H1 (cell line): Measurements from ENCODE around the gene PLA2G4A. TPM values are rescaled to one million over a fixed set of nuclear protein-coding genes. Genes with fewer than 3 reads are reported as not detected.

ENCODE experiments used
- MAFK ChIP-seq: IDR thresholded peaks from 2 replicates; pipeline ENCODE4 v1.6.1; 2012; ENCODE audit warnings: low read depth, mild to moderate bottlenecking, improper control_type of control experiment, low read length
- RAD21 ChIP-seq, 2 experiments: IDR thresholded peaks in 1 of 2; conservative IDR thresholded peaks in 1 of 2; 2 replicates each; pipeline ENCODE4 v1.6.1; 2011; ENCODE audit warnings: low read depth in 2 of 2, low read length in 2 of 2, improper control_type of control experiment in 1 of 2, inconsistent platforms in 1 of 2, mild to moderate bottlenecking in 1 of 2, moderate library complexity in 1 of 2
- YY1 ChIP-seq: IDR thresholded peaks from 2 replicates; pipeline ENCODE4 v1.6.1; 2011; ENCODE audit warnings: low read depth, mild to moderate bottlenecking, low read length
- polyA plus RNA-seq, 7 experiments: library from polyadenylated mRNA; depleted of rRNA in 3 of 7; stranded (reverse) in 5 of 7; unstranded in 2 of 7; fragments of >200 nt in 5 of 7; fragments of 200-250 nt in 2 of 7; gene quantifications; 1 replicate in 5 of 7; 2 replicates in 1 of 7; 4 replicates in 1 of 7; pipeline versions ENCODE4 v1.2.1 to v1.2.3, GENCODE V29; 2011 to 2013; ENCODE audit warnings: missing spikeins in 2 of 7, mixed read lengths in 2 of 7
- total RNA-seq: library from RNA; stranded (reverse); fragmentation: NEBNext Ultra II Directional; extraction: Animal tissue kit (Norgen Biotek cat#: 25700); gene quantifications from 2 replicates; pipeline ENCODE4 v1.2.1, GENCODE V29; 2021
- TF ChIP-seq, protein P1 (sequence below): IDR thresholded peaks from 2 replicates; pipeline ENCODE4 v1.6.1; 2012; ENCODE audit warnings: inconsistent platforms

Gene PLA2G4A
- total and polyA plus RNA-seq, 2 of the 8 experiments (the other 6 are each of a cell fraction or from before 2014, with no cell fraction given): 0.63 to 1.4 TPM

DNA sequence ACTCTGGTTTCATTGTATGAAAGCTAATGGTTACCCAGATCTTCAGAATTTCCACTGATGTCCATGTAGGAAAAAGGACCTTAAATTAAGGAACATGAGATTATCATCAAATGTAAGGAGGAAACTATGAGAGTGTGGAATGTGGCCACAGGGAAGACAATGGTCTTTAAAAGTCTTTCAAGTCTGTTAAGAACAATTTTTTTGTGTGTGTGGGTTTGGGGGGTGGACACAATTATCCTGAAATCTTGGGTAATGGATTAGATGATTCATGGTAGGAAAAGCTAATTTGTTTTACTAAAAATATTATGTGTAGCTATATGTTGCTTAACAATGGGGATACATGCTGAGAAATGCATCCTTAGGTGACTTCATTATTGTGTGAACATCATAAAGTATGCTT is 72.9 kb downstream of the PLA2G4A start (continued):
- TF ChIP-seq, protein P1, sequence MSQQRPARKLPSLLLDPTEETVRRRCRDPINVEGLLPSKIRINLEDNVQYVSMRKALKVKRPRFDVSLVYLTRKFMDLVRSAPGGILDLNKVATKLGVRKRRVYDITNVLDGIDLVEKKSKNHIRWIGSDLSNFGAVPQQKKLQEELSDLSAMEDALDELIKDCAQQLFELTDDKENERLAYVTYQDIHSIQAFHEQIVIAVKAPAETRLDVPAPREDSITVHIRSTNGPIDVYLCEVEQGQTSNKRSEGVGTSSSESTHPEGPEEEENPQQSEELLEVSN: no peak
- TF ChIP-seq MAFK (no peak), YY1 (no peak), RAD21 (IDR thresholded peaks at IDR 0.05 in 1 of 2, conservative IDR thresholded peaks at IDR 0.05 in 1 of 2; ENCODE audit: low read depth in 2 of 2, low read length in 2 of 2) (no peak)
- TF ChIP-seq, all 59 proteins: peak for 0
